HL-60 (cell line): Measurements from ENCODE around the gene POLR2J.

Experiments
- DNase-seq, 2 experiments: peaks; one replicate each; pipeline ENCODE4 v3.0.0-alpha.2; 2010 to 2020; ENCODE audit warnings: low read depth in 1 of 2, low spot score in 1 of 2
- H3K27ac ChIP-seq: fragments of 250-450 bp; sonication (Bioruptor Pico); replicated peaks from 2 replicates; pipeline ENCODE4 v1.5.1; 2020; ENCODE audit warnings: mild to moderate bottlenecking, moderate library complexity
- H3K27me3 ChIP-seq: fragments of 250-450 bp; sonication (Bioruptor Pico); 2 replicates; pipeline ENCODE4 v1.5.1; 2021; ENCODE audit warnings: mild to moderate bottlenecking, moderate library complexity; ENCODE audit not compliant: insufficient read depth, poor library complexity, severe bottlenecking
- H3K4me3 ChIP-seq: replicated peaks from 2 replicates; pipeline ENCODE4 v1.5.1; 2011; ENCODE audit warnings: mild to moderate bottlenecking, control low read depth, low read length; ENCODE audit not compliant: insufficient read depth
- GABPA ChIP-seq: IDR thresholded peaks from 2 replicates; pipeline ENCODE4 v1.6.1; 2012; ENCODE audit warnings: low read depth
- POLR2AphosphoS5 ChIP-seq: IDR thresholded peaks from 2 replicates; pipeline ENCODE4 v1.6.1; 2012; ENCODE audit warnings: low read depth
- SPI1 ChIP-seq: IDR thresholded peaks from 2 replicates; pipeline ENCODE4 v1.6.1; 2012; ENCODE audit warnings: low read depth, mild to moderate bottlenecking, borderline replicate concordance
- TF ChIP-seq, protein P1 (sequence below): IDR thresholded peaks from 2 replicates; pipeline ENCODE4 v1.6.1; 2012; ENCODE audit warnings: low read depth; ENCODE audit not compliant: insufficient replicate concordance
- TF ChIP-seq, protein P2 (sequence below): IDR thresholded peaks from one replicate; pipeline ENCODE4 v1.5.1; 2011; ENCODE audit warnings: low read length, control low read depth, inconsistent platforms; ENCODE audit not compliant: insufficient read depth

The POLR2J gene

DNA sequence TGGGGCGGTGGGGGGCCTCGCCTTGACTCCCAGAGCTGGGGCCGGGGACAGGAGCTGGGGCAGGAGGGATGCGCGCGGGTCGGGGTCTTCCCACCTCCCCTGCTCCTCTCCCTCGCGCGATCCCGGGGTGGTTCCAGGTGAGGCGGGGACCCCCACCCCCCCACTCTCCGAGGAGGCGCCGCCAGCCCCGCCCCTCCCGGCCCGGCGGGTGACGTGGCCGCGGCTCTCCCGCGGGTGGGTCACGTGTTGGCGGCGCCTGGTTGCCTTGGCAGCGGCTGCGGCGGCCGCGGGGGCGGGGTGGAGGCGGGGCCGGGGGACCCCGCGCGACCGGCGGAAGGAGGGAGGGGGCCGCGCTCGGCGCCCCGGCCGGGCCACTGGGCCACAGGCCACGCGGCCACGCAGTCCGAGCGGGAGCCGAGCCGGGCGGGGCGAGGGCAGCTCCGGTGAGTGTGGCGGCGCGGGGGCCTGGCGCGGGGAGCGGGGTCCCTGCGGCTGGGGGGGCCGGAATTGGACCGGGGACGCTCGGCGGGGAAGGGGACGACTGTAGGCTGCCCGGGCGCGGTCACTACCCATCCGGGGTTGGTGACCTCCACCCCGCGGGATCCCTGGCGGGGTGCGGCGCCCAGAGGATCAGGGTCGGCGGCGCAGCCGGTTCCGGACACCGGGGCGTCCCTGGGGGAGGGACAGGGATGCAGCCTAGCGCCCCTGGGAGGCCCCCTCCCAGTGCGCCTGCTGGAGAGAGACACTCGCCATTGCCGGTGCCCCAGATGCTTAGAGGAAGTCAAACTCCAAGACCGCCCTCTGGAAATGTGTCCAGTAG, 45.3 kb downstream of the POLR2J start, which contains the start of gene ORAI2:
Gene ORAI2 (plus strand): TSS at position 357 of the 820 bp plus-strand sequence. CDS start 5,382 bp downstream, outside the sequence.
- DNase-seq: peak; percentile 75 to 78
- H3K27ac ChIP-seq: peak within 1 kb of the TSS; percentile 97
- H3K27me3 ChIP-seq: no peaks in the 10 kb centered on the region
- H3K4me3 ChIP-seq: peak within 1 kb of the TSS; percentile 88
- TF ChIP-seq, protein P1, sequence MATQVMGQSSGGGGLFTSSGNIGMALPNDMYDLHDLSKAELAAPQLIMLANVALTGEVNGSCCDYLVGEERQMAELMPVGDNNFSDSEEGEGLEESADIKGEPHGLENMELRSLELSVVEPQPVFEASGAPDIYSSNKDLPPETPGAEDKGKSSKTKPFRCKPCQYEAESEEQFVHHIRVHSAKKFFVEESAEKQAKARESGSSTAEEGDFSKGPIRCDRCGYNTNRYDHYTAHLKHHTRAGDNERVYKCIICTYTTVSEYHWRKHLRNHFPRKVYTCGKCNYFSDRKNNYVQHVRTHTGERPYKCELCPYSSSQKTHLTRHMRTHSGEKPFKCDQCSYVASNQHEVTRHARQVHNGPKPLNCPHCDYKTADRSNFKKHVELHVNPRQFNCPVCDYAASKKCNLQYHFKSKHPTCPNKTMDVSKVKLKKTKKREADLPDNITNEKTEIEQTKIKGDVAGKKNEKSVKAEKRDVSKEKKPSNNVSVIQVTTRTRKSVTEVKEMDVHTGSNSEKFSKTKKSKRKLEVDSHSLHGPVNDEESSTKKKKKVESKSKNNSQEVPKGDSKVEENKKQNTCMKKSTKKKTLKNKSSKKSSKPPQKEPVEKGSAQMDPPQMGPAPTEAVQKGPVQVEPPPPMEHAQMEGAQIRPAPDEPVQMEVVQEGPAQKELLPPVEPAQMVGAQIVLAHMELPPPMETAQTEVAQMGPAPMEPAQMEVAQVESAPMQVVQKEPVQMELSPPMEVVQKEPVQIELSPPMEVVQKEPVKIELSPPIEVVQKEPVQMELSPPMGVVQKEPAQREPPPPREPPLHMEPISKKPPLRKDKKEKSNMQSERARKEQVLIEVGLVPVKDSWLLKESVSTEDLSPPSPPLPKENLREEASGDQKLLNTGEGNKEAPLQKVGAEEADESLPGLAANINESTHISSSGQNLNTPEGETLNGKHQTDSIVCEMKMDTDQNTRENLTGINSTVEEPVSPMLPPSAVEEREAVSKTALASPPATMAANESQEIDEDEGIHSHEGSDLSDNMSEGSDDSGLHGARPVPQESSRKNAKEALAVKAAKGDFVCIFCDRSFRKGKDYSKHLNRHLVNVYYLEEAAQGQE: peak; percentile 38
- TF ChIP-seq POLR2AphosphoS5: peak; percentile 48
- TF ChIP-seq, protein P2, sequence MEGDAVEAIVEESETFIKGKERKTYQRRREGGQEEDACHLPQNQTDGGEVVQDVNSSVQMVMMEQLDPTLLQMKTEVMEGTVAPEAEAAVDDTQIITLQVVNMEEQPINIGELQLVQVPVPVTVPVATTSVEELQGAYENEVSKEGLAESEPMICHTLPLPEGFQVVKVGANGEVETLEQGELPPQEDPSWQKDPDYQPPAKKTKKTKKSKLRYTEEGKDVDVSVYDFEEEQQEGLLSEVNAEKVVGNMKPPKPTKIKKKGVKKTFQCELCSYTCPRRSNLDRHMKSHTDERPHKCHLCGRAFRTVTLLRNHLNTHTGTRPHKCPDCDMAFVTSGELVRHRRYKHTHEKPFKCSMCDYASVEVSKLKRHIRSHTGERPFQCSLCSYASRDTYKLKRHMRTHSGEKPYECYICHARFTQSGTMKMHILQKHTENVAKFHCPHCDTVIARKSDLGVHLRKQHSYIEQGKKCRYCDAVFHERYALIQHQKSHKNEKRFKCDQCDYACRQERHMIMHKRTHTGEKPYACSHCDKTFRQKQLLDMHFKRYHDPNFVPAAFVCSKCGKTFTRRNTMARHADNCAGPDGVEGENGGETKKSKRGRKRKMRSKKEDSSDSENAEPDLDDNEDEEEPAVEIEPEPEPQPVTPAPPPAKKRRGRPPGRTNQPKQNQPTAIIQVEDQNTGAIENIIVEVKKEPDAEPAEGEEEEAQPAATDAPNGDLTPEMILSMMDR: no peak
- TF ChIP-seq SPI1: peak; percentile 43; the same call in 1 of the 2 replicates

DNA sequence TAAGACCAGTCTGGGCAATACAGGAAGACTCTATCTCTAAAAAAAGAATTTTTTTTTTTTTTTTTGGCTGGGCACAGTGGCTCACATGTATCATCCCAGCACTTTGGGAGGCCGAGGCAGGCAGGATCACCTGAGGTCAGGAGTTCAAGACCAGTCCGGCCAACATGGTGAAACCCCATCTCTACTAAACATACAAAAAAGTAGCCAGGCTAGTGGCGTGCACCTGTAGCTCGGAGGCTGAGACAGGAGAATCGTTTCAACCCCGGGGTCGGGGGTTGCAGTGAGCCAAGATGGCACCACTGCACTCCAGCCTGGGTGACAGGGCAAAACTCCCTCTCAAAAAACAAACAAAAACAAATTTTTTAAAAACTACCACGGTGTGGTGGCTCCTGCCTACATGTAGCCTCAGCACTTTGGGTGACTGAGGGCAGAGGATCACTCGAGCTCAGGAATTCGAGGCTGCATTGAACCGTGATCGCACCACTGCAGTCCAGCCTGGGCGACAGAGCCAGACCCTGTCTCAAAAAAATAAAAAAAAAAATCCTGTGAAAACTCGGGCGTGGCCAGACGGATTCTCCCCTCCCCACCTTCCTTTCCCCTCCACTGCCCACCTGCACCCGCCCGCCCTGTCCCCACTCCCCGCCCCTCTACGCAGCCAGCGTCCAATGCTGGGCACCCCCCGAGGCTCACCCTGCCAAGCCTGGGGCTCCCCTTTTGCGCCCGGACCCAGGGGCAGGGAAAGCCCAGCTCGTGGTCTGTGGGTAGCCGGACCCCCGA, 46.1 kb downstream of the POLR2J start:
- Histone ChIP-seq H3K4me3 (peak overlapping the region; percentile 88), H3K27ac (peak overlapping the region; percentile 95), H3K27me3 (no peaks in the 10 kb centered on the region)
- no peak for TF ChIP-seq GABPA
- TF ChIP-seq POLR2AphosphoS5: no peak
- TF ChIP-seq, protein P2: no peak
- TF ChIP-seq SPI1: no peak
- TF ChIP-seq, protein P1: no peak
- DNase-seq: no peak

DNA sequence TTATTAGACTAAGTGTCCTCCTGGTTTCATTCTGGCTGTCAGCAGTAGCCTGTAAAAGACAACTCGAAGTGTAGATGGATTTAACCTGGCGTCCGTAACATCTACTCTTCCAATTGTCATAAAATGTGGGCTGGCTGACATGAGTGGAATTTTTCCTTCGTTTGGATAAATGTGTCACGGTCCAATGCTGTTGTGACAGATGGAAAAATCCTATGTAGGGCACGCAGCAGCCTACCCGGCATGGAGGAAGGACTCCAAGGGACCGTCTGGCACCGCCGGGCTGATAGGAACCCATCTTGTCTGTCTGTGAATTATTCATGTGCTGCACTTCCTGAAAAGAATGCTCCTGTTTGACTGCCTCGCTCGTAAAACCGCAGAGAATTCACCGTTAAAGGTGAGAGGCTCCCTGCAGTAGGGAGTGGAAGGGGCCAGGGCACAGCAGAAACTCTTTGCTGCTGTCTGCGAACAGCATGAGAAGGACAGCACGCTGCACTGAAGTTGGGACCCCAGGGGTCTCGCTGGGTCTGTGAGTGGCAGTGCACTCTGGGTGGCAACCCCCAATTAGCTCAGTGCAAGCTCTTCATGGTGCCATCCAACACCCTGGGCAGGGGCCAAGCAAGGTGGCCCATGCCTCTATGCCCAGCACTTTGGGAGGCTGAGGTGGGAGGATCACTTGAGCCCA, 47.0 kb downstream of the POLR2J start:
- Histone ChIP-seq H3K4me3 (no peak overlapping the region), H3K27me3 (no peaks in the 10 kb centered on the region), H3K27ac (peak overlapping the region; percentile 95)
- TF ChIP-seq SPI1 (peak; percentile 92), POLR2AphosphoS5 (peak; percentile 61; the same call in 1 of the 2 replicates), GABPA (no peak)
- TF ChIP-seq, protein P2: no peak
- DNase-seq: peak in 1 of 2 experiments; percentile 81
